ENCODE data around the gene NLGN3. TPM values are rescaled to one million over a fixed set of nuclear protein-coding genes. Genes with fewer than 3 reads are reported as not detected.
"Not testable (repeated sequence)": the region's sequence is repeated elsewhere in the genome, so short reads cannot be mapped to it uniquely, and the experiment has no call there.

Gene NLGN3
- total RNA-seq, 2 donors from 2014 or later, result 2.9 to 3.1 TPM

DNA sequence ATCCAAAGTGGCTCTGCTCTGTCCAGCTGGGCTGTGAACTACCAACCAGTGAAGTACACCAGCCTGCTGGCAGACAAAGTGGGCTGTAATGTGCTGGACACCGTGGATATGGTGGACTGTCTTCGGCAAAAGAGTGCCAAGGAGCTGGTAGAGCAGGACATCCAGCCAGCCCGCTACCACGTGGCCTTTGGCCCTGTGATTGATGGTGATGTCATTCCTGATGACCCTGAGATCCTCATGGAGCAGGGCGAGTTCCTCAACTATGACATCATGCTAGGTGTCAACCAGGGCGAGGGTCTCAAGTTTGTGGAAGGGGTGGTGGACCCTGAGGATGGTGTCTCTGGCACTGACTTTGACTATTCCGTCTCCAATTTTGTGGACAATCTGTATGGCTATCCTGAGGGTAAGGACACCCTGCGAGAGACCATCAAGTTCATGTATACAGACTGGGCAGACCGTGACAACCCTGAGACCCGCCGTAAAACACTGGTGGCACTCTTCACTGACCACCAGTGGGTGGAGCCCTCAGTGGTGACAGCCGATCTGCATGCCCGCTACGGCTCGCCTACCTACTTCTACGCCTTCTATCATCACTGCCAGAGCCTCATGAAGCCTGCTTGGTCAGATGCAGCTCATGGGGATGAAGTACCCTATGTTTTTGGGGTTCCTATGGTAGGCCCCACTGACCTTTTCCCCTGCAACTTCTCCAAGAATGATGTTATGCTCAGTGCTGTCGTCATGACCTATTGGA, 22.6 kb downstream of the NLGN3 start:
- H3K36me3 Mint-ChIP-seq (ENCODE audit: insufficient read depth in 2 of 2), result no peaks in the 10 kb centered on the region
- DNase-seq, result no peak

DNA sequence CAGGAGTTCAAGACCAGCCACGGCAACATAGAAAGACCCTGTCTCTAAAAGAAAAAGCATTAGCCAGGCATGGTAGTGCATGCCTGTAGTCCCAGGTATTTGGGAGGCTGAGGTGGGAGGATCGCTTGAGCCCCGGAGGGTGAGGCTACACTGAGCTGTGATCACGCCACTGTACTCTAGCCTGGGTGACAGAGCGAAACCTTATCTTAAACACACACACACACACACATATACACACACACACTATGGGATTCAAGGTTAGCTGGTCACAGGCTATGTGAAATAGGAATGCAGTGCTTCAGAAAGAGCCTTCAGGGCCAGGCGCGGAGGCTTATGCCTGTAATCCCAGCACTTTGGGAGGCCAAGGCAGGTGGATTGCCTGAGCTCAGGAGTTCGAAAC, 23.5 kb downstream of the NLGN3 start:
- no peak for ATAC-seq (replicated peaks in 1 of 2)
- Mint-ChIP-seq H3K27me3 (ENCODE audit: low read depth) (peaks cover 8% of the 10 kb centered on the region), H3K9me3 (no peaks in the 10 kb centered on the region), H3K4me3 (no peak overlapping the region), H3K4me1 (ENCODE audit: low read depth) (no peaks in the 10 kb centered on the region), H3K36me3 (ENCODE audit: insufficient read depth in 2 of 2) (no peaks in the 10 kb centered on the region), H3K27ac (no peak overlapping the region)
- DNase-seq, result no peak

More for the DNA sequence above, 22.6 kb downstream of the NLGN3 start:
- H3K27ac Mint-ChIP-seq, result no peak overlapping the region
- no peak for ATAC-seq (replicated peaks in 1 of 2)
- H3K27me3 Mint-ChIP-seq (ENCODE audit: low read depth), result peaks cover 8% of the 10 kb centered on the region
- no peaks in the 10 kb centered on the region for H3K4me1 Mint-ChIP-seq (ENCODE audit: low read depth)
- no peaks in the 10 kb centered on the region for H3K9me3 Mint-ChIP-seq
- no peak overlapping the region for H3K4me3 Mint-ChIP-seq

DNA sequence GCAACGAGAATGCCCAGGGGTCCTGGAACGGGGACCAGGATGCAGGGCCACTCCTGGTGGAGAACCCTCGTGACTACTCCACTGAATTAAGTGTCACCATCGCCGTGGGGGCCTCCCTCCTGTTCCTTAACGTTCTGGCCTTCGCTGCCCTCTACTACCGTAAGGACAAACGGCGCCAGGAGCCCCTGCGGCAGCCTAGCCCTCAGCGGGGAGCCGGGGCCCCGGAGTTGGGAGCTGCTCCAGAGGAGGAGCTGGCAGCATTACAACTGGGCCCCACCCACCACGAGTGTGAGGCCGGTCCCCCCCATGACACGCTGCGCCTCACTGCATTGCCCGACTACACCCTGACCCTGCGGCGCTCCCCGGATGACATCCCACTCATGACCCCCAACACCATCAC, 24.9 kb downstream of the NLGN3 start:
- Mint-ChIP-seq H3K27ac (no peak overlapping the region), H3K4me1 (ENCODE audit: low read depth) (peaks cover 4% of the 10 kb centered on the region), H3K4me3 (no peak overlapping the region), H3K27me3 (ENCODE audit: low read depth) (peaks cover 8% of the 10 kb centered on the region), H3K36me3 (ENCODE audit: insufficient read depth in 2 of 2) (no peaks in the 10 kb centered on the region), H3K9me3 (no peaks in the 10 kb centered on the region)
- ATAC-seq (replicated peaks in 1 of 2), result no peak
- no peak for DNase-seq

DNA sequence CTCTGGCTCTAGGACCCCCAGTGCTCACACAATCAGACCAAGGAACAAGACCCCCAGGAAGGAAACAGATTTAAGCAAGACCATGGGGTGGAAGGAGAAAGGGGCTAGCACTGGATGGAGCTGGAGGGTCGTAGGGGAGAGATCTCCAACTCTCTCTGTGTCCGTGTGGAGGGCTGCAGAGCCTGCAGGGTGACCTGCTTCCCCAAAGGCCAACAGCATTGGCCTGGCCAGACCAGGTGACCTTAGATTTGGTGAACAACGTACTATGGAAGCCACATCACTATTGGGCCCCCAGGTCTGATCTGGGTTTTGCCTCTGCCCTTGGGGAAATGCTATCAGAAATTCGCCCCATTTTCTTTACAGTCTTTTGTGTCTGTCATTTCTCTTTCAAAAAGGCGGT, 26.0 kb downstream of the NLGN3 start:
- Mint-ChIP-seq H3K4me1 (ENCODE audit: low read depth) (peaks cover 10% of the 10 kb centered on the region), H3K27ac (no peak overlapping the region), H3K4me3 (no peak overlapping the region), H3K27me3 (ENCODE audit: low read depth) (peaks cover 8% of the 10 kb centered on the region), H3K36me3 (ENCODE audit: insufficient read depth in 2 of 2) (no peaks in the 10 kb centered on the region), H3K9me3 (no peaks in the 10 kb centered on the region)
- ATAC-seq (replicated peaks in 1 of 2) (no peak), DNase-seq (no peak)

DNA sequence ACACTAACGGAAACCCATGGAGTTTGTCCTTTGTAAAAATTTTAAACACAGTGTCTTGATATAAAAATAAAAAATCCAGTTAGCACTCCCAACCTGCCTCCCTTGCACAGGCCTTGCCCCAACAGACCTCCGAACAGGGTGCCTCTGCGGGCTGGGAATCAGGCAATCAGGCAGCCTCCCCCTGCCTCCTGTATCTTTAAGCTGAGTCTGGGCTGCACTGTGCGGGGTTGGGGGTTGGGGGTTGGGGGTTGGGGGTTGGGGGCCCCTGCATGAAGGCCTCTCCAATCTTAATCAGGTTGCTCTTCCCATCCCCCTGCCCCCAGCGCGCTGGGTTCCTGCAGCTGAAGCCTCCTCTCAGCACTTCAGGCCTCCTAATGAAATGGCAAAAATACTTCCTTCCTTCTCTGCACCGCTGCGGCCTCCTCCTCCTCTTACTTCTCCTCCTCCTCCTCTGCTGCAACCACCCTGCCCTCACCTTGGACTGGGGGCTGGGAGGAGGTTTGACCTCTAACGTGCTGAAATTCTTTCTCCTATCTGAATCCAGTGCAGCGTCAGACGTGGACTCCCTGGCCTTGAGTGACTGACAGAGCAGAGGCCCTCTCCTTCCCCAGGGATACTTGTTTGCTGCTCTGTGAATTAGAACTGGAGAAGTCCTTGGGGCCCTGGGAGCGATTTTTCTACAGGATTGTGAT, 26.6 kb downstream of the NLGN3 start:
- H3K9me3 Mint-ChIP-seq, result no peaks in the 10 kb centered on the region
- H3K27me3 Mint-ChIP-seq (ENCODE audit: low read depth), result peaks cover 8% of the 10 kb centered on the region
- H3K4me3 Mint-ChIP-seq, result no peak overlapping the region
- H3K4me1 Mint-ChIP-seq (ENCODE audit: low read depth), result peaks cover 10% of the 10 kb centered on the region
- no peaks in the 10 kb centered on the region for H3K36me3 Mint-ChIP-seq (ENCODE audit: insufficient read depth in 2 of 2)
- DNase-seq, result no peak
- H3K27ac Mint-ChIP-seq, result no peak overlapping the region
- no peak for ATAC-seq (replicated peaks in 1 of 2)

DNA sequence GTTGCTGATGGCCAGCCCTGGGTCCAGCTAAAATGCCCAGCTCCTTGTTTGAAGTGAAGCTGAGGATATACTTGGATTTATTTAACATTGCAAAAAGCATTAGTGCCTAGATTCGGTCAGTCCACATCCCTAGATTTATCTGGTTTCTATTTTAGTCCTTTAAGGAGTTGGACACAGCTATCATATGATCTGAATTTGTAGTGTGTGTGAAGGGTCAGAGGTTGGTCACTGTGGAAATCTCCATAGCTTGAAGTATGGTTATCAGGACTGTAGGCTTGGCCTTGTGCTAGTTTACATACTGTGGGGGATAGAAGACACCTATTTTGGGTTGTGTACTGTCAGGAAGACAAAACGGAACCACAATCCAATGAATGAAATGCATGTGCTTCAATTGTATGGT, 28.8 kb downstream of the NLGN3 start:
- Mint-ChIP-seq H3K4me3 (no peak overlapping the region), H3K27ac (no peak overlapping the region), H3K9me3 (no peaks in the 10 kb centered on the region), H3K27me3 (ENCODE audit: low read depth) (peaks cover 7% of the 10 kb centered on the region), H3K36me3 (ENCODE audit: insufficient read depth in 2 of 2) (peaks cover 3 to 7% of the 10 kb centered on the region in 2 donors), H3K4me1 (ENCODE audit: low read depth) (peaks cover 10% of the 10 kb centered on the region)
- DNase-seq, result no peak
- no peak for ATAC-seq (replicated peaks in 1 of 2)

DNA sequence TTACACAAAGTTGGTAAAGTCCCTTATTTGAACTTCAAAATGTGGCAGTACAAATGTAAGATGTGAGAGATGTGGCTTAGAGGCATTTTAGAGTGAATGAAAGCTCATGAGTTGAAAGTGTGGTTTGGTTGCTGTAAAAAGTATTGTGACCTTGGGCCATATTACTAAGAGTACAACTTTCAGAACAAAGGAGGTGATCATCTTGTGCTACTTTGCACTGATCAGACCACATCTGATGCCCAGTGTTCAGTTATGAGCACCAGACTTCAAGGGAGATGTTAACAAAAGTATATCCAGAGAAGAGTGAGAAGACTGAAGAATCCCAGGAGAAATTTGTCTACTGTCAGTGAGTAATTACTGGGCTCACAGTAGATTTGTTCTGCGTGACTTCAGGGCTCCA, 30.2 kb downstream of the NLGN3 start:
- H3K27me3 Mint-ChIP-seq (ENCODE audit: low read depth), result peaks cover 12% of the 10 kb centered on the region
- H3K4me1 Mint-ChIP-seq (ENCODE audit: low read depth), result peaks cover 10% of the 10 kb centered on the region
- H3K9me3 Mint-ChIP-seq, result no peaks in the 10 kb centered on the region
- no peak overlapping the region for H3K27ac Mint-ChIP-seq
- peak; percentile 36 to 52 for ATAC-seq (replicated peaks in 1 of 2)
- no peak for DNase-seq
- peaks cover 3 to 7% of the 10 kb centered on the region in 2 donors for H3K36me3 Mint-ChIP-seq (ENCODE audit: insufficient read depth in 2 of 2)
- H3K4me3 Mint-ChIP-seq, result no peak overlapping the region

DNA sequence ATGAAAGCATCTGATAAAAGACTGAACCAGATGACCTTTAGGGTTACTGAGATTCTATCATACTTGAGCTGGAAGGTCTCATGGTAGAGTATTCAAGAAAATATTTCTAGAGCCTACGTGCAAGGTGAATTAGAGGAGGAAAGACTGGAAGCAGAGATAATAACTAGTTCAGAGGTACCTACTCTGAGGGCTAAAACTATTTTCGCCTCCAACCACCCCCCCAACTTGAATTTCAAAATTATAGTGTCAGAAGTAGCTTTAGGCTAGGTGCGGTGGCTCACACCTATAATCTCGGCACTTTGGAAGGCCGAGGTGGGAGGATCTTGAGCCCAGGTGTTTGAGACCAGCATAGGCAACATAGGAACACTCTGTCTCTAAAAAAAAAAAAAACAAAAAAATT, 30.9 kb downstream of the NLGN3 start:
- no peak for DNase-seq
- Mint-ChIP-seq H3K27ac (no peak overlapping the region), H3K4me1 (ENCODE audit: low read depth) (peaks cover 12% of the 10 kb centered on the region), H3K36me3 (ENCODE audit: insufficient read depth in 2 of 2) (peaks cover 3 to 7% of the 10 kb centered on the region in 2 donors), H3K9me3 (no peaks in the 10 kb centered on the region), H3K27me3 (ENCODE audit: low read depth) (peaks cover 12% of the 10 kb centered on the region), H3K4me3 (no peak overlapping the region)
- ATAC-seq (replicated peaks in 1 of 2), result no peak

DNA sequence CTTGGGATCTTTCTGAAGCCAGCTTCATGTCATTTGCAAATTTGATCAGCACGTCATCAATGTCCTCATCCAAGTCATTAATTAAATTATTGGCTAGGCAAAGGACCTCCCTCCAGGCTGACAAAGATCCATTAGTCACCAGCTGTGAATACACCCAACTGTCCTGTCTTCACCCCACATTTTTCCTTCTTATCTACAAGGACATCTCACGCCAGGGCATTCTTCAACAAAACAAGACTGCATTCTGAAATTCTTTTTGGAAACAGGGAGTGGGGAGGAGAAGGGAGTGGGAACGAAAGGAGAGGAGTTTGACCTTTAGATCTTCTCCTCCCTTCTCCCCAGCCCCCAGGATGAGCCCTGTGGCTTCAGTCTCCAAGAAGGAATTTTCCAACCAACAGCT, 32.7 kb downstream of the NLGN3 start:
- H3K36me3 Mint-ChIP-seq (ENCODE audit: insufficient read depth in 2 of 2), result peaks cover 3 to 7% of the 10 kb centered on the region in 2 donors
- peaks cover 12% of the 10 kb centered on the region for H3K27me3 Mint-ChIP-seq (ENCODE audit: low read depth)
- no peak overlapping the region for H3K4me3 Mint-ChIP-seq
- H3K9me3 Mint-ChIP-seq, result no peaks in the 10 kb centered on the region
- H3K27ac Mint-ChIP-seq, result no peak overlapping the region
- H3K4me1 Mint-ChIP-seq (ENCODE audit: low read depth), result peaks cover 22% of the 10 kb centered on the region
- DNase-seq (no peak), ATAC-seq (replicated peaks in 1 of 2) (no peak)

DNA sequence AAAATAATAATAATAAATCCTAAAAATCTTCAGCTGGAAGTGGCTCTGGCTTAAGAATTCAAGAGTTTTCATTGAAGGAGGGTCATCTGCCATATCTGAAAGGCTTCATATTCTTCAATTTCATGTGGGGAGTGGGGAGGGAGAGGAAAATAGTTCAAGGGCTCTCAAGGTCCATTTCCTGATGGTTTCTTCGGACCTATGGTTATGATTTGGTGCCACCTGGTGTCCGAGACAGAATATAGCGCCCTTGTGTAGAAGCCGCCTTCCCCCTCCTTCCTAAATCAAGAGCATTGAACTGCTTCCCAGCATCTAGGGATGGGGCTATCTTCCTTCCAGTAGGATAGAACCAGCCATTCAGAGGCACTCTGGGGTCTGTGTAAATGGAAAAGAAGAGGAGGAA, 34.3 kb downstream of the NLGN3 start:
- Mint-ChIP-seq H3K27ac (no peak overlapping the region), H3K9me3 (no peaks in the 10 kb centered on the region), H3K4me1 (ENCODE audit: low read depth) (peaks cover 25% of the 10 kb centered on the region), H3K36me3 (ENCODE audit: insufficient read depth in 2 of 2) (peaks cover 3 to 7% of the 10 kb centered on the region in 2 donors), H3K27me3 (ENCODE audit: low read depth) (peaks cover 12% of the 10 kb centered on the region), H3K4me3 (no peak overlapping the region)
- DNase-seq (peak; percentile 41 to 45), ATAC-seq (replicated peaks in 1 of 2) (no peak)

DNA sequence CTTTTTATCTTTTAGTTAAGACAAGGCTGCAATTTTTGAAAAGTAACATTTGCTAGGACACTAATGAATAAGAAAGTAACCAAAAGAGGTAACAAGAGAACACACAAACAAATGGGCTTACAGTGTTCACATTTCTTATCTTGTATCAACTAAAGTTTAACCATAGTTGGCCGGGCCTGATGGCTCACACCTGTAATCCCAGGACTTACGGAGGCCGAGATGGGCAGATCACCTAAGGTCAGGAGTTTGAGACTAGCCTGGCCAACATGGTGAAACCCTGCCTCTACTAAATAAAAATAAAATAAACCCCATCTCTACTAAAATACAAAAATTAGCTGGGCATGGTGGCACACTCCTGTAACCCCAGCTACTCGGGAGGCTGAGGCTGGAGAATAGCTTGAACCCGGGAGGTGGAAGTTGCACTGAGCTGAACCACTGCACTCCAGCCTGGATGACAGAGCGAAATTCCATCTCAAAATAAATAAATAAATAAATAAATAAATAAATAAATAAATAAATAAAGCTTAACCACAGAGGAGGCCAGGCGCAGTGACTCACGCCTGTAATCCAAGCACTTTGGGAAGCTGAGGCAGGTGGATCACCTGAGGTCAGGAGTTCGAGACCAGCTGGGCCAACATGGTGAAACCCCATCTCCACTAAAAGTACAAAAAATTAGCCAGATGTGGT, 36.1 kb downstream of the NLGN3 start:
- Mint-ChIP-seq H3K4me3 (peak overlapping the region; percentile 49 to 52), H3K4me1 (ENCODE audit: low read depth) (peaks cover 15% of the 10 kb centered on the region), H3K27me3 (ENCODE audit: low read depth) (peaks cover 12% of the 10 kb centered on the region)
- not testable (repeated sequence) for H3K36me3 Mint-ChIP-seq (ENCODE audit: insufficient read depth in 2 of 2); H3K9me3 Mint-ChIP-seq; ATAC-seq (replicated peaks in 1 of 2); H3K27ac Mint-ChIP-seq; DNase-seq

DNA sequence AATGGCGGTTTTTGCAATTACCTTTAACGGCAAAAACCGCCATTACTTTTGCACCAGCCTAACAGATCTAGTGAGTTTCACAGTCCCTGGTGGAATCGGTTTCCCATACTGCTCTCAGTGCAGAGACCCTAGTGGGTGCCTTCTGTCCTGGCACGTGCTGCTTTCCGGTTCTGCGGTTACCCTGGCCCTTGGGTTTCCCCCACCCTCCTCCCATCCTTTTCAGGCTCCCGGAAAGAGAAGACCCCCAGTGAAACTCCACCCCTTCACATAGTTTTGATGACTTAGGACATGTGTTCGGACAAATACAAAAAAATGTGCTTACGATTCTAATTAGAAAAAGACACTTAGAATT, 36.9 kb downstream of the NLGN3 start:
- DNase-seq, result peak; percentile 48 to 49
- H3K36me3 Mint-ChIP-seq (ENCODE audit: insufficient read depth in 2 of 2), result peaks cover 3 to 7% of the 10 kb centered on the region in 2 donors
- peak overlapping the region; percentile 97 for H3K27ac Mint-ChIP-seq
- H3K4me1 Mint-ChIP-seq (ENCODE audit: low read depth), result peaks cover 17% of the 10 kb centered on the region
- no peaks in the 10 kb centered on the region for H3K9me3 Mint-ChIP-seq
- ATAC-seq (replicated peaks in 1 of 2), result peak; percentile 57 to 62
- peak overlapping the region; percentile 85 to 95 for H3K4me3 Mint-ChIP-seq
- peaks cover 12% of the 10 kb centered on the region for H3K27me3 Mint-ChIP-seq (ENCODE audit: low read depth)
